ENCODE measurements around the gene MYO18B.

MYO18B gene

GRCh38 chr22:25783856-25784255 is 41.9 kb downstream of the MYO18B start:
- no peak for DNase-seq (ENCODE audit: low read depth in 1 of 2, low spot score in 1 of 2)
- Histone ChIP-seq H3K27ac (replicated peaks) (no peak overlapping the region), H3K4me3 (replicated peaks; ENCODE audit: insufficient read depth, low read length) (no peak overlapping the region), H3K27me3 (ENCODE audit: insufficient read depth, poor library complexity, severe bottlenecking) (peaks cover 13% of the 10 kb centered on the region)
- no peak for TF ChIP-seq SPI1 (IDR thresholded peaks at IDR 0.05; ENCODE audit: borderline replicate concordance, low read depth)
- no peak for TF ChIP-seq POLR2AphosphoS5 (IDR thresholded peaks at IDR 0.05; ENCODE audit: low read depth)
- TF ChIP-seq REST (IDR thresholded peaks at IDR 0.05; ENCODE audit: insufficient replicate concordance, low read depth), result no peak
- no peak for TF ChIP-seq GABPA (IDR thresholded peaks at IDR 0.05; ENCODE audit: low read depth)
- no peak for TF ChIP-seq CTCF (IDR thresholded peaks at IDR 0.05; ENCODE audit: insufficient read depth, low read length)

DNA sequence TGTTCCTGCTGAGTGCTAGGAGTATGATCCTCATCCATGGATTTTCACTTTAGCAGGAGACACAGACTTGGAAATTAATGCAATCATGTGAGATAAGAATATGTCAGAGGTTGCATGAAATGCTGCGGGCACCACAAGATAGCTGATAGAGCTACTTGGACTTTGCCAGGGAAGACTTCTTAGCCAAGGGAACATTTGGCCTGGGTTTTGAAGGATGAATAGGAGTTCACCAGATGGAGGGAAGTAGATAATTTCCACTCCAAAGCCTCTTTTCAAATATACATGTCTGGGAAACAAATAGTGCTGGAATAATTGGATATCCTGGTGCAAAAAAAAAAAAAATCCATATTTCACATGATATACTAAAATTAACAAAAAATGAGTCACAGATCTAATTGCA is 44.2 kb downstream of the MYO18B start:
- Histone ChIP-seq H3K4me3 (replicated peaks; ENCODE audit: insufficient read depth, low read length) (no peak overlapping the region), H3K27me3 (ENCODE audit: insufficient read depth, poor library complexity, severe bottlenecking) (peaks cover 13% of the 10 kb centered on the region), H3K27ac (replicated peaks) (no peak overlapping the region)
- DNase-seq (ENCODE audit: low read depth in 1 of 2, low spot score in 1 of 2), result no peak
- TF ChIP-seq GABPA (IDR thresholded peaks at IDR 0.05; ENCODE audit: low read depth) (no peak), REST (IDR thresholded peaks at IDR 0.05; ENCODE audit: insufficient replicate concordance, low read depth) (no peak), SPI1 (IDR thresholded peaks at IDR 0.05; ENCODE audit: borderline replicate concordance, low read depth) (no peak), CTCF (IDR thresholded peaks at IDR 0.05; ENCODE audit: insufficient read depth, low read length) (no peak), POLR2AphosphoS5 (IDR thresholded peaks at IDR 0.05; ENCODE audit: low read depth) (no peak)

GRCh38 chr22:25791556-25791955 is 49.6 kb downstream of the MYO18B start:
- TF ChIP-seq GABPA (IDR thresholded peaks at IDR 0.05; ENCODE audit: low read depth), result no peak
- TF ChIP-seq CTCF (IDR thresholded peaks at IDR 0.05; ENCODE audit: insufficient read depth, low read length), result no peak
- TF ChIP-seq POLR2AphosphoS5 (IDR thresholded peaks at IDR 0.05; ENCODE audit: low read depth), result no peak
- no peak for TF ChIP-seq REST (IDR thresholded peaks at IDR 0.05; ENCODE audit: insufficient replicate concordance, low read depth)
- TF ChIP-seq SPI1 (IDR thresholded peaks at IDR 0.05; ENCODE audit: borderline replicate concordance, low read depth), result no peak
- Histone ChIP-seq H3K4me3 (replicated peaks; ENCODE audit: insufficient read depth, low read length) (no peak overlapping the region), H3K27me3 (ENCODE audit: insufficient read depth, poor library complexity, severe bottlenecking) (peaks cover 12% of the 10 kb centered on the region), H3K27ac (replicated peaks) (no peak overlapping the region)
- no peak for DNase-seq (ENCODE audit: low read depth in 1 of 2, low spot score in 1 of 2)
